ENCODE results near the gene TCOF1.

TCOF1 gene

GRCh38 chr5:150404121-150404520, 46.6 kb downstream of the TCOF1 start:
- Histone ChIP-seq H2BK15ac (replicated peaks; ENCODE audit: low read depth) (no peak overlapping the region), H3K36me3 (ENCODE audit: control insufficient read depth, insufficient read depth, low read length) (peaks cover 16% of the 10 kb centered on the region), H3K4me2 (ENCODE audit: low read length) (no peak overlapping the region), H3K18ac (ENCODE audit: low read length) (no peak overlapping the region), H3K79me2 (ENCODE audit: control insufficient read depth, insufficient read depth, low read length) (no peaks in the 10 kb centered on the region), H3K4me1 (ENCODE audit: control insufficient read depth, low read depth, low read length) (no peaks in the 10 kb centered on the region), H3K27ac (ENCODE audit: low read depth, low read length) (no peak overlapping the region), H4K8ac (ENCODE audit: low read depth, low read length) (no peak overlapping the region), H3K23ac (ENCODE audit: low read length) (no peak overlapping the region), H3K4ac (ENCODE audit: low read depth, low read length) (no peak overlapping the region), H4K5ac (ENCODE audit: low read length) (no peak overlapping the region), H3K4me3 (ENCODE audit: low read length) (no peak overlapping the region), H3K56ac (ENCODE audit: low read length) (no peak overlapping the region), H2BK120ac (ENCODE audit: low read depth, low read length) (no peak overlapping the region), H2BK5ac (ENCODE audit: low read length) (no peak overlapping the region), H3K79me1 (ENCODE audit: low read length) (no peaks in the 10 kb centered on the region), H2AK5ac (ENCODE audit: low read length) (no peak overlapping the region), H3K27me3 (ENCODE audit: insufficient read depth, low read length, poor library complexity) (no peaks in the 10 kb centered on the region), H3K9ac (ENCODE audit: low read length) (no peak overlapping the region)
- WGBS (ENCODE audit: extremely low coverage, insufficient coverage, low lambda C conversion rate): no CpG with 5 or more reads among the region's 5 CpGs
- no peak for DNase-seq

- H4K5ac ChIP-seq (ENCODE audit: low read length): no peak overlapping the region
- no peaks in the 10 kb centered on the region for H3K79me2 ChIP-seq (ENCODE audit: control insufficient read depth, insufficient read depth, low read length)
- H2BK15ac ChIP-seq (replicated peaks; ENCODE audit: low read depth): no peak overlapping the region
- H2BK5ac ChIP-seq (ENCODE audit: low read length): no peak overlapping the region
- no peak overlapping the region for H3K9ac ChIP-seq (ENCODE audit: low read length)
- H3K36me3 ChIP-seq (ENCODE audit: control insufficient read depth, insufficient read depth, low read length): peaks cover 12% of the 10 kb centered on the region
- H2BK120ac ChIP-seq (ENCODE audit: low read depth, low read length): no peak overlapping the region
- H3K23ac ChIP-seq (ENCODE audit: low read length): no peak overlapping the region
- H3K56ac ChIP-seq (ENCODE audit: low read length): no peak overlapping the region
- H3K79me1 ChIP-seq (ENCODE audit: low read length): no peaks in the 10 kb centered on the region
- no peak overlapping the region for H3K4ac ChIP-seq (ENCODE audit: low read depth, low read length)
- no CpG with 5 or more reads among the region's 10 CpGs for WGBS (ENCODE audit: extremely low coverage, insufficient coverage, low lambda C conversion rate)
- no peak overlapping the region for H3K18ac ChIP-seq (ENCODE audit: low read length)
- no peak overlapping the region for H4K8ac ChIP-seq (ENCODE audit: low read depth, low read length)
- H3K4me2 ChIP-seq (ENCODE audit: low read length): no peak overlapping the region
- DNase-seq: no peak
- no peak overlapping the region for H2AK5ac ChIP-seq (ENCODE audit: low read length)
- no peak overlapping the region for H3K27ac ChIP-seq (ENCODE audit: low read depth, low read length)
- H3K4me1 ChIP-seq (ENCODE audit: control insufficient read depth, low read depth, low read length): no peaks in the 10 kb centered on the region
- H3K27me3 ChIP-seq (ENCODE audit: insufficient read depth, low read length, poor library complexity): no peaks in the 10 kb centered on the region
- no peak overlapping the region for H3K4me3 ChIP-seq (ENCODE audit: low read length)
Observed at GRCh38 chr5:150404535-150404934, 47.0 kb downstream of the TCOF1 start.

- H4K8ac ChIP-seq (ENCODE audit: low read depth, low read length): no peak overlapping the region
- no peak overlapping the region for H2BK5ac ChIP-seq (ENCODE audit: low read length)
- WGBS (ENCODE audit: extremely low coverage, insufficient coverage, low lambda C conversion rate): no CpG with 5 or more reads among the region's 9 CpGs
- no peak overlapping the region for H3K23ac ChIP-seq (ENCODE audit: low read length)
- no peak overlapping the region for H3K4ac ChIP-seq (ENCODE audit: low read depth, low read length)
- H3K56ac ChIP-seq (ENCODE audit: low read length): no peak overlapping the region
- no peak overlapping the region for H3K9ac ChIP-seq (ENCODE audit: low read length)
- H2BK120ac ChIP-seq (ENCODE audit: low read depth, low read length): no peak overlapping the region
- no peaks in the 10 kb centered on the region for H3K79me1 ChIP-seq (ENCODE audit: low read length)
- no peak overlapping the region for H3K18ac ChIP-seq (ENCODE audit: low read length)
- DNase-seq: no peak
- no peak overlapping the region for H3K4me2 ChIP-seq (ENCODE audit: low read length)
- no peaks in the 10 kb centered on the region for H3K27me3 ChIP-seq (ENCODE audit: insufficient read depth, low read length, poor library complexity)
- H3K79me2 ChIP-seq (ENCODE audit: control insufficient read depth, insufficient read depth, low read length): no peaks in the 10 kb centered on the region
- H3K4me3 ChIP-seq (ENCODE audit: low read length): no peak overlapping the region
- no peak overlapping the region for H4K5ac ChIP-seq (ENCODE audit: low read length)
- H3K36me3 ChIP-seq (ENCODE audit: control insufficient read depth, insufficient read depth, low read length): peaks cover 9% of the 10 kb centered on the region
- no peak overlapping the region for H2AK5ac ChIP-seq (ENCODE audit: low read length)
- H3K27ac ChIP-seq (ENCODE audit: low read depth, low read length): no peak overlapping the region
- H2BK15ac ChIP-seq (replicated peaks; ENCODE audit: low read depth): no peak overlapping the region
- H3K4me1 ChIP-seq (ENCODE audit: control insufficient read depth, low read depth, low read length): peaks cover 2% of the 10 kb centered on the region
Observed at GRCh38 chr5:150404941-150405816, 47.7 kb downstream of the TCOF1 start.

- Histone ChIP-seq H2AK5ac (ENCODE audit: low read length) (no peak overlapping the region), H3K36me3 (ENCODE audit: control insufficient read depth, insufficient read depth, low read length) (peaks cover 2% of the 10 kb centered on the region), H3K56ac (ENCODE audit: low read length) (no peak overlapping the region), H2BK5ac (ENCODE audit: low read length) (no peak overlapping the region), H3K4me3 (ENCODE audit: low read length) (no peak overlapping the region), H3K4me2 (ENCODE audit: low read length) (no peak overlapping the region), H3K9ac (ENCODE audit: low read length) (no peak overlapping the region), H4K5ac (ENCODE audit: low read length) (no peak overlapping the region), H3K79me1 (ENCODE audit: low read length) (no peaks in the 10 kb centered on the region), H3K4me1 (ENCODE audit: control insufficient read depth, low read depth, low read length) (peaks cover 3% of the 10 kb centered on the region), H3K23ac (ENCODE audit: low read length) (no peak overlapping the region), H3K4ac (ENCODE audit: low read depth, low read length) (no peak overlapping the region), H4K8ac (ENCODE audit: low read depth, low read length) (no peak overlapping the region), H3K18ac (ENCODE audit: low read length) (no peak overlapping the region), H3K79me2 (ENCODE audit: control insufficient read depth, insufficient read depth, low read length) (no peaks in the 10 kb centered on the region), H3K27me3 (ENCODE audit: insufficient read depth, low read length, poor library complexity) (no peaks in the 10 kb centered on the region), H3K27ac (ENCODE audit: low read depth, low read length) (no peak overlapping the region), H2BK120ac (ENCODE audit: low read depth, low read length) (no peak overlapping the region), H2BK15ac (replicated peaks; ENCODE audit: low read depth) (no peak overlapping the region)
- no peak for DNase-seq
- WGBS (ENCODE audit: extremely low coverage, insufficient coverage, low lambda C conversion rate): no CpG with 5 or more reads among the region's 4 CpGs
Observed at GRCh38 chr5:150406103-150406722, 48.7 kb downstream of the TCOF1 start.

- no CpG with 5 or more reads among the region's 10 CpGs for WGBS (ENCODE audit: extremely low coverage, insufficient coverage, low lambda C conversion rate)
- H4K8ac ChIP-seq (ENCODE audit: low read depth, low read length): no peak overlapping the region
- peaks cover 3% of the 10 kb centered on the region for H3K4me1 ChIP-seq (ENCODE audit: control insufficient read depth, low read depth, low read length)
- no peaks in the 10 kb centered on the region for H3K79me2 ChIP-seq (ENCODE audit: control insufficient read depth, insufficient read depth, low read length)
- H3K79me1 ChIP-seq (ENCODE audit: low read length): no peaks in the 10 kb centered on the region
- H3K18ac ChIP-seq (ENCODE audit: low read length): no peak overlapping the region
- no peak for DNase-seq
- H2BK120ac ChIP-seq (ENCODE audit: low read depth, low read length): no peak overlapping the region
- H3K27me3 ChIP-seq (ENCODE audit: insufficient read depth, low read length, poor library complexity): no peaks in the 10 kb centered on the region
- no peak overlapping the region for H4K5ac ChIP-seq (ENCODE audit: low read length)
- H3K27ac ChIP-seq (ENCODE audit: low read depth, low read length): no peak overlapping the region
- H2BK5ac ChIP-seq (ENCODE audit: low read length): no peak overlapping the region
- H3K4me3 ChIP-seq (ENCODE audit: low read length): no peak overlapping the region
- H3K56ac ChIP-seq (ENCODE audit: low read length): no peak overlapping the region
- no peak overlapping the region for H2BK15ac ChIP-seq (replicated peaks; ENCODE audit: low read depth)
- H3K4ac ChIP-seq (ENCODE audit: low read depth, low read length): no peak overlapping the region
- H3K9ac ChIP-seq (ENCODE audit: low read length): no peak overlapping the region
- H3K23ac ChIP-seq (ENCODE audit: low read length): no peak overlapping the region
- H3K4me2 ChIP-seq (ENCODE audit: low read length): no peak overlapping the region
- no peak overlapping the region for H2AK5ac ChIP-seq (ENCODE audit: low read length)
- peaks cover 2% of the 10 kb centered on the region for H3K36me3 ChIP-seq (ENCODE audit: control insufficient read depth, insufficient read depth, low read length)
Observed at GRCh38 chr5:150406723-150407095, 49.2 kb downstream of the TCOF1 start.

Measured in mesendoderm (in vitro differentiated cells).